Ectodermal cell (in vitro differentiated cells): ENCODE data around the gene KCNQ1.

Experiments used
- H3K27ac ChIP-seq: 2 replicates; pipeline ENCODE4 v1.7.0; 2013; ENCODE audit warnings: mild to moderate bottlenecking, low read depth, low read length; ENCODE audit not compliant: insufficient read depth, poor library complexity, severe bottlenecking
- H3K27me3 ChIP-seq: 2 replicates; pipeline ENCODE4 v1.7.0; 2013; ENCODE audit warnings: mild to moderate bottlenecking, low read length; ENCODE audit not compliant: insufficient read depth, control insufficient read depth, poor library complexity, severe bottlenecking
- H3K36me3 ChIP-seq: one replicate; pipeline ENCODE4 v1.7.0; 2013; ENCODE audit warnings: low read length; ENCODE audit not compliant: control insufficient read depth, insufficient read depth
- H3K4me1 ChIP-seq: one replicate; pipeline ENCODE4 v1.7.0; 2013; ENCODE audit warnings: low read length; ENCODE audit not compliant: control insufficient read depth, insufficient read depth
- H3K4me3 ChIP-seq: 2 replicates; pipeline ENCODE4 v1.7.0; 2013; ENCODE audit warnings: low read depth, low read length, control low read depth; ENCODE audit not compliant: insufficient read depth
- H3K9me3 ChIP-seq: 2 replicates; pipeline ENCODE4 v1.7.0; 2013; ENCODE audit warnings: mild to moderate bottlenecking, low read length, moderate library complexity; ENCODE audit not compliant: control insufficient read depth
- WGBS, 2 experiments: methylation state at CpG; one replicate each; pipeline ENCODE4 v1.1.7; 2013; ENCODE audit warnings: missing lambda C conversion rate in 2 of 2; 5-methylcytosine and 5-hydroxymethylcytosine counted together

The KCNQ1 gene

GRCh38 chr11:2577031-2577990, 132.5 kb downstream of the KCNQ1 start:
- Histone ChIP-seq H3K27ac (no peak overlapping the region), H3K4me3 (no peak overlapping the region), H3K36me3 (no peaks in the 10 kb centered on the region), H3K27me3 (no peaks in the 10 kb centered on the region), H3K9me3 (no peaks in the 10 kb centered on the region), H3K4me1 (peaks cover 8% of the 10 kb centered on the region)
- 89% methylated on average over 33 of the region's 33 CpGs for WGBS, 2 experiments

DNA sequence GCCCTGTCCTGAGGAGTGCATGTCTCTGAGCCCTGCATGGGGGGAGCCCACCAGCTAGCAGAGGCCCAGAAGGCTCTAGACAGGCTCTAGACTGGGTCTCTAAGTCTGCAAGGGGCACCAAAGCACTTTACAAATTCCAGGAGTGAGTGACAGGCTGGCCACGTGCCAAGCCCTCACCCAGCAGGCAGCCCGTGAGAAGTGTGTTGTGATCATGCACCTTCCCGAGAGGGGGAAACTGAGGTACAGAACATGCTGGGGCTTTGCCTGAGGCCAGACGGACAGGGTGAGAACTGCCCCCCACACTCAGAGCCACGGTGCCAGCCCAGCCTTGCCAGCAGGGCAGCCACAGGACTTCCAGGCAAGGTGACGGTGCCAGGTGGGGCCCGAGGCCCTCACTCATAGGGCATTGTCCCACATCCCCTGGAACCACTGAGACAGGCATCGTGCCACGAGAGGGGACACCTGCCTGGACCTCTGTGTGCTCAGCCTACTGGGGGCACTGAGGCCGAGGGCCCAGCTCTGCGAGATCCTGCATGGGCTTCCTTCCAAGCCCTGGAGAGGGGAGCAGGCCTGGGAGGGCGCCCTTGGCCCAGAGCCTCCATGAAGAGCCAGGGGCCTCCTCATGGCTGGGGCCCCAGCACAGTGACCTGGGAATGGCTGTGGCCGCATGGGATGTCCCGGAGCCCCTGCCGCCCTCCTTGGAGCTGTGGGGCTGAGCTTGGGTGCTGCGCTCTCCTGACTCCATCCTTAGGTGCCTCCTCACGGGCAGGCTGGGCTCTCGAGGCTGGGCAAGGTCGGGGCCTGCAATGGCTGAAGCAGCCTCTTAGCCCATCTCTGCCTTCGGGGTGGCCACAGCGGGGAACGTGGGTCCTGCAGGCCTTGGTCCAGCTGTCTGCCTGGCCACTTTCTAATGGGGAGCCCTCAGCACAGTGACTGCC, 133.5 kb downstream of the KCNQ1 start:
- Histone ChIP-seq H3K4me3 (no peak overlapping the region), H3K27me3 (no peaks in the 10 kb centered on the region), H3K9me3 (no peaks in the 10 kb centered on the region), H3K36me3 (no peaks in the 10 kb centered on the region), H3K27ac (no peak overlapping the region), H3K4me1 (peaks cover 8% of the 10 kb centered on the region)
- 93 to 95% methylated on average over 22 of the region's 22 CpGs for WGBS, 2 experiments

DNA sequence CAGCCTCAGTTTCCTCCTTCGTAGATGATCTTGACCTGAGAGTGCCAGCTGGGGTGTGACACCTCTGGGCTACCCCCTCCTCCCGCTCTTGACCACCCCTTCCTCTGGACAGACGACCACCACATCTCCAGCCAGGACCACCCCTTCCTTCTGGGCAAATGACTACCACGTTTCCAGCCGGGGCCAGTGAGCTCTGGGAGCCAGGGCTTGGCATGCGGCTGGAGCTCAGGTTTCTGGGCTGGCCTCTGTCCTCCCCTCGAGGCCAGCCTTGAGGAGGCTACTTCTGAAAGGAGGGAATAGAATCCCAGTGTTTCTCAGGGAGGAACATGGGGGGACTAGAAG, 134.1 kb downstream of the KCNQ1 start:
- Histone ChIP-seq H3K4me1 (peaks cover 8% of the 10 kb centered on the region), H3K27me3 (no peaks in the 10 kb centered on the region), H3K4me3 (no peak overlapping the region), H3K9me3 (no peaks in the 10 kb centered on the region), H3K36me3 (no peaks in the 10 kb centered on the region), H3K27ac (no peak overlapping the region)
- 92 to 94% methylated on average over 7 of the region's 7 CpGs for WGBS, 2 experiments

DNA sequence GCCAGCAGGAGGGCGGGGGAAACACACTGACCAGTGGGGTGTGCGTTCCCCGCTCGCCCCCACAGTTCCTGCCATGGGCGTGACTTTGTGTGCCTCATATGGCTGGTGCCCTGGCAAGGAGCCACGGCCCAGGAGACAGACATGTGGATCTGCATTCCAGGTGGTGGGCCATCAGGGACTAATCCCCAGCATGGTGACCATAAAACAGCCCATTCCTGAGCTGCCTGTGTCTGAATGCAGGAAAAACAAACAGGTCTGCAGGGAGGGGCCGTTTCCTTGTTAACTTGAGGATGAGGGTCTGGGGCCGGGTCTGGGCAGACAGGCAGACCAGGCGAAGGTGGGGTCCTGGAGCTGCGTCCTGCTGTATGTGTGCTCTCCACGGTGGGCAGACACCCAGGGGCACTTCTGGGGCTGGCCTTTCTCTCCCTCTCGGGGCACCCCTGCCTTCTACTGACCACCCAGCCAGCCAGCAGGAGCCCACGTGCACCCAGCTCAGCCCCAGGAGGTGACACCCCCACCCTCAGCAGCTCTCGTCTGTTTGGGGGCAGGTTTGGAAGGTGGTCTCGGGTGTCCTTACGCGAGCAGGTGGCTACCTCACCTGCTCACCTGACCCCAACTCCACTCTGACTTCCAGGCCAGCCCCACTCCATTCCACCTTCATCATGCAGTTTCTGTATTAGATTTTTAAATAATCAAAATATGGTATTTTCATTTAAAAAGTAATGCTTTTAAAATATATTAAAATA, 134.7 kb downstream of the KCNQ1 start:
- peaks cover 8% of the 10 kb centered on the region for H3K4me1 ChIP-seq
- H3K27me3 ChIP-seq = no peaks in the 10 kb centered on the region
- H3K36me3 ChIP-seq = no peaks in the 10 kb centered on the region
- H3K9me3 ChIP-seq = no peaks in the 10 kb centered on the region
- no peak overlapping the region for H3K27ac ChIP-seq
- WGBS, 2 experiments = 82 to 85% methylated on average over 17 of the region's 17 CpGs
- no peak overlapping the region for H3K4me3 ChIP-seq

DNA sequence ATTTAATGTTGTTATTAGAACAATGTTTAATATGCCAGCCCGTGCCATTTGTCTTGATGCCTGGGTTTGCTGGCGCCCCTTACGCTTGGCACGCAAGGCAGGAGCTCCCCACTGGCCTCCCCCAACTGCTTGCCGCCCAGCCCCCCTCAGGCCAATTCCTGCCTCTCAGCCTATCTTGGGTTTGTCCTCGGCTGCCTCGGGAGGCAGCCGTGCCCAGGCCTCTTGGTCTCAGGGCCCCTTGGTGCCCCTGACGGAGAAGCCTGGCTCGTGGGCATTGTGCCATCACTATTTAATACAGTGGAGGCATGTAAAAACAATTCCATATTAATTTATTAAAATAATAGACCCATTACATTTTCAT, 135.2 kb downstream of the KCNQ1 start:
- WGBS, 2 experiments = 83 to 89% methylated on average over 10 of the region's 10 CpGs
- no peaks in the 10 kb centered on the region for H3K9me3 ChIP-seq

DNA sequence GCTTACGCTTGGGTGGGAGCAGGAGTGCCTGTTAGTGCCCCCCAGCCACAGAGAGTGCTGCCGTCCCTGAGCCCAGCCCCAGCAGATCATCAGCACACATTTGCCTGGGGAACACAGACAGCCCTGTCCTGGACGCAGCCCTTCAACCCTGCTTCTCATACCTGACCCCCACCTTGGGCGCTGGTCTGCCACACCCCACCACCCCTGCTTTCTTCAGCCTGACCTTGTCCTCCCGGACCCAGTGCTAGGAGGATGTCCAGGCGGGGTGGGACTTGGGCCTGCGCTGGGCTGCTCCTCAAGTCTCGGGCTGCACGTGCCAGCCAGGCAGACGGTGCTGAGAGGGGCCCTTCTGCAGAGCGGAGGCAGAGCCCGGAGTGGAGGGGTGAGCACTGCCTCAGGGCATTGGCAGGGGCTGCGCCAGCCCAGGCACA, 135.8 kb downstream of the KCNQ1 start:
- no peak overlapping the region for H3K27ac ChIP-seq
- 91 to 92% methylated on average over 13 of the region's 13 CpGs for WGBS, 2 experiments
- no peaks in the 10 kb centered on the region for H3K9me3 ChIP-seq
- peaks cover 5% of the 10 kb centered on the region for H3K27me3 ChIP-seq
- H3K4me3 ChIP-seq = no peak overlapping the region
- peaks cover 3% of the 10 kb centered on the region for H3K4me1 ChIP-seq
- no peaks in the 10 kb centered on the region for H3K36me3 ChIP-seq

More for the DNA sequence above, 135.2 kb downstream of the KCNQ1 start:
- no peak overlapping the region for H3K4me3 ChIP-seq
- H3K36me3 ChIP-seq = no peaks in the 10 kb centered on the region
- H3K27me3 ChIP-seq = no peaks in the 10 kb centered on the region
- H3K4me1 ChIP-seq = peaks cover 8% of the 10 kb centered on the region
- H3K27ac ChIP-seq = no peak overlapping the region

GRCh38 chr11:2581151-2581930, 136.5 kb downstream of the KCNQ1 start:
- no peak overlapping the region for H3K27ac ChIP-seq
- no peaks in the 10 kb centered on the region for H3K4me1 ChIP-seq
- H3K27me3 ChIP-seq = peaks cover 7% of the 10 kb centered on the region
- no peaks in the 10 kb centered on the region for H3K36me3 ChIP-seq
- 93 to 94% methylated on average over 22 of the region's 22 CpGs for WGBS, 2 experiments
- no peak overlapping the region for H3K4me3 ChIP-seq
- no peaks in the 10 kb centered on the region for H3K9me3 ChIP-seq

- 92 to 95% methylated on average over 23 of the region's 23 CpGs for WGBS, 2 experiments
- H3K9me3 ChIP-seq = no peaks in the 10 kb centered on the region
- H3K4me1 ChIP-seq = no peaks in the 10 kb centered on the region
- no peaks in the 10 kb centered on the region for H3K36me3 ChIP-seq
- no peak overlapping the region for H3K4me3 ChIP-seq
- peaks cover 7% of the 10 kb centered on the region for H3K27me3 ChIP-seq
- no peak overlapping the region for H3K27ac ChIP-seq
Observed at GRCh38 chr11:2581931-2582350, 137.1 kb downstream of the KCNQ1 start.

- no peak overlapping the region for H3K27ac ChIP-seq
- no peaks in the 10 kb centered on the region for H3K4me1 ChIP-seq
- H3K9me3 ChIP-seq = no peaks in the 10 kb centered on the region
- WGBS, 2 experiments = 73 to 74% methylated on average over 12 of the region's 12 CpGs
- H3K36me3 ChIP-seq = no peaks in the 10 kb centered on the region
- H3K27me3 ChIP-seq = peaks cover 7% of the 10 kb centered on the region
- H3K4me3 ChIP-seq = no peak overlapping the region
Observed at GRCh38 chr11:2582351-2582945, 137.6 kb downstream of the KCNQ1 start.
